Spleen (tissue), 3 donors: ENCODE results near the gene ARSG.

Source experiments
- POLR2A ChIP-seq, 3 donors: fragments of 450-650 bp; IDR thresholded peaks; one replicate each; pipeline ENCODE4 v1.5.1; 2017; ENCODE audit warnings: antibody characterized with exemption in 3 of 3, mild to moderate bottlenecking in 1 of 3
- POLR2AphosphoS5 ChIP-seq, 3 donors: sonication (generic); formaldehyde crosslinking; IDR thresholded peaks; one replicate each; pipeline ENCODE4 v1.5.1; 2017; ENCODE audit warnings: antibody characterized with exemption in 3 of 3

DNA sequence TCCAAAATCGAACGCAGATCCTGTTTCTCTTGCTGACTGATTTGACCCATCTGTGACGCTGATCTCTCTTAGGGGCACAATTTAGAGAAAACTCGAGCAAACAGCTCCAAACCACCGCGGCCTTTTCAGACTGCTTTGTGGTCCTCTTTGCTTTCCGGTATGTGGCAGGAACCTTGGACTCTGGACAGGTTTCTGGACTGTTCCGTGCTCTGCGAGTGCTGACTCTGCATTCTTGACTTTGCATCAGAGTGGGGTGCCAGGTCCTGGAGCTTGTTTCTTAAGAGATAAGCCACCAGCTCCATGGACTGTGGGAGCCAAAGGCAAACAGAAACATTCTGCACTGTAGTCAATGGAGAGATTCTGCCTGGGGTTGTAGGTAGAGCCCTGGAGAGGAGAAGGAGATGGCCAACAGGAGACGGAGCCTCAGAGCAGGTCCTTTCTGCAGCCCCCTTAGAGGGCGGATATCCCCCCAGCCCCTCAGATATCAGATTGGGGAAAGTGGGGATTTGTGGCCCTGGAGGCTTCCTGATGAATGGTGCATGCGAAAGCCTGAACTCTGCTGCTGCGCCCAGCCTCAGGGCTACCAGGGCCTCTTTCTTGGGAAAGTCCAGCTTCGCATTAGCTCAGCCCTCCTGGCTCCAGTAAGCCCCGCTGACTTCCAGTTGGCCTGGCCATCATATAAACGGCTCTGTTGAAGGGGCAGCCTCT lies 100.4 kb downstream of the ARSG start:
- no peak for TF ChIP-seq POLR2AphosphoS5 (IDR thresholded peaks at IDR 0.05)
- no peak for TF ChIP-seq POLR2A (IDR thresholded peaks at IDR 0.05)
